A549 (cell line): ENCODE results near the gene PITPNC1. TPM values are rescaled to one million over a fixed set of nuclear protein-coding genes. Genes with fewer than 3 reads are reported as not detected.

ENCODE experiments used
- ATAC-seq, 2 experiments: fragments of 200-7000 bp in 1 of 2; fragments of >200 bp in 1 of 2; cut with Nextera tagmentation in 1 of 2; cut with Tn5 transposase in 1 of 2; 3 replicates each; pipeline versions ENCODE4 v1.8.0 to v1.9.1; 2018 to 2020; ENCODE audit warnings: mild to moderate bottlenecking in 1 of 2, moderate library complexity in 1 of 2
- CTCF ChIA-PET: fragments of 300-600 bp; sonication (Branson Sonifier 250); formaldehyde crosslinking; extraction: SDS; loops from one replicate; lab custom pipeline; 2021; ENCODE audit warnings: antibody characterized with exemption, inconsistent platforms; lab: Yijun Ruan, JAX
- POLR2A ChIA-PET: fragments of 350-600 bp; formaldehyde crosslinking; extraction: SDS; loops from one replicate; lab custom pipeline; 2021; ENCODE audit warnings: antibody characterized with exemption, inconsistent platforms; lab: Yijun Ruan, JAX
- DNase-seq, 2 experiments: peaks; one replicate each; pipeline versions ENCODE4 v3.0.0 to v3.0.0-alpha.2; 2011 to 2016; ENCODE audit warnings: low read depth in 1 of 2, low spot score in 1 of 2
- FAIRE-seq: peaks from 2 replicates; lab custom pipeline; 2011; peaks lifted over from hg19 to GRCh38; lab: Jason Lieb, UNC
- H3K27ac ChIP-seq, 2 experiments: fragments of >200 bp; sonication (Bioruptor Twin); formaldehyde crosslinking; 3 replicates each; pipeline ENCODE4 v1.5.1; 2016 to 2017
- H3K4me1 ChIP-seq: fragments of >200 bp; sonication (Bioruptor Twin); formaldehyde crosslinking; 3 replicates; pipeline ENCODE4 v1.6.1; 2016
- H3K4me2 ChIP-seq: fragments of >200 bp; sonication (Bioruptor Twin); formaldehyde crosslinking; 3 replicates; pipeline ENCODE4 v1.6.1; 2016
- H3K4me3 ChIP-seq: fragments of >200 bp; sonication (Bioruptor Twin); formaldehyde crosslinking; 3 replicates; pipeline ENCODE4 v1.5.1; 2016
- H3K9me3 ChIP-seq: fragments of >200 bp; sonication (Bioruptor Twin); formaldehyde crosslinking; 3 replicates; pipeline ENCODE4 v1.6.1; 2016
- CHD4 ChIP-seq: fragments of 200-600 bp; sonication (generic); IDR thresholded peaks from 2 replicates; pipeline ENCODE4 v1.6.1; 2016; ENCODE audit warnings: antibody characterized with exemption, mild to moderate bottlenecking, borderline replicate concordance
- EHF ChIP-seq: fragments of 250-450 bp; sonication (Bioruptor Pico); IDR thresholded peaks from 2 replicates; pipeline ENCODE4 v1.5.0; 2020; ENCODE audit warnings: mild to moderate bottlenecking
- FOSB ChIP-seq: fragments of 250-450 bp; sonication (Bioruptor Pico); IDR thresholded peaks from 2 replicates; pipeline ENCODE4 v1.5.0; 2020; ENCODE audit warnings: mild to moderate bottlenecking, moderate library complexity
- FOXS1 ChIP-seq: fragments of 250-450 bp; sonication (Bioruptor Pico); IDR thresholded peaks from 2 replicates; pipeline ENCODE4 v1.5.0; 2020; ENCODE audit warnings: mild to moderate bottlenecking, moderate library complexity
- GATA3 ChIP-seq: IDR thresholded peaks from 2 replicates; pipeline ENCODE4 v1.6.1; 2012; ENCODE audit warnings: borderline replicate concordance
- HDAC2 ChIP-seq: fragments of 200-600 bp; sonication (generic); IDR thresholded peaks from 2 replicates; pipeline ENCODE4 v1.6.1; 2016
- HOXB13 ChIP-seq: fragments of 250-450 bp; sonication (Bioruptor Pico); IDR thresholded peaks from 2 replicates; pipeline ENCODE4 v1.5.0; 2020; ENCODE audit warnings: low read depth, mild to moderate bottlenecking, moderate library complexity
- MAFK ChIP-seq: fragments of 450-650 bp; IDR thresholded peaks from 2 replicates; pipeline ENCODE4 v1.6.1; 2014; ENCODE audit not compliant: partially characterized antibody
- NFE2L2 ChIP-seq: fragments of 150-350 bp; conservative IDR thresholded peaks from 2 replicates; pipeline ENCODE4 v1.6.1; 2014; ENCODE audit warnings: low read length
- POLR2A ChIP-seq: IDR thresholded peaks from 2 replicates; pipeline ENCODE4 v1.6.1; 2012; ENCODE audit warnings: mild to moderate bottlenecking, low read length
- RAD21 ChIP-seq, 2 experiments: fragments of >200 bp in 1 of 2; sonication (Bioruptor Twin) in 1 of 2; formaldehyde crosslinking in 1 of 2; IDR thresholded peaks in 1 of 2; conservative IDR thresholded peaks in 1 of 2; 2 replicates in 1 of 2; 3 replicates in 1 of 2; pipeline ENCODE4 v1.6.1; 2012 to 2018; ENCODE audit warnings: inconsistent platforms in 1 of 2
- RARB ChIP-seq: fragments of 250-450 bp; sonication (Bioruptor Pico); IDR thresholded peaks from 2 replicates; pipeline ENCODE4 v1.8.0; 2021; ENCODE audit warnings: mild to moderate bottlenecking, moderate library complexity
- SMC3 ChIP-seq: fragments of >200 bp; sonication (Bioruptor Twin); formaldehyde crosslinking; IDR thresholded peaks from 3 replicates; pipeline ENCODE4 v1.6.1; 2018; ENCODE audit warnings: inconsistent platforms
- TFCP2L1 ChIP-seq: fragments of 250-450 bp; sonication (Bioruptor Pico); IDR thresholded peaks from 2 replicates; pipeline ENCODE4 v1.5.0; 2021; ENCODE audit warnings: mild to moderate bottlenecking
- ZFP36 ChIP-seq: fragments of 450-650 bp; IDR thresholded peaks from 2 replicates; pipeline ENCODE4 v1.6.1; 2014; ENCODE audit warnings: borderline replicate concordance; ENCODE audit not compliant: partially characterized antibody
- WGBS: methylation state at CpG from one replicate; pipeline ENCODE4 v1.1.6; 2017; ENCODE audit errors: missing lambda C conversion rate; 5-methylcytosine and 5-hydroxymethylcytosine counted together
- polyA plus RNA-seq, 4 experiments: library from polyadenylated mRNA; depleted of rRNA in 3 of 4; stranded (reverse); fragments of >200 nt; fragmentation: RNase III in 1 of 4; extraction: RNeasy Plus Mini Kit Qiagen cat#74134 plus additional on column Dnase treatment in 1 of 4; gene quantifications; 2 replicates in 3 of 4; 3 replicates in 1 of 4; pipeline ENCODE4 v1.2.3, GENCODE V29; 2011 to 2017
- TF ChIP-seq, protein P1 (sequence below): fragments of 250-450 bp; sonication (Bioruptor Pico); IDR thresholded peaks from 2 replicates; pipeline ENCODE4 v1.5.0; 2021; ENCODE audit warnings: mild to moderate bottlenecking, moderate library complexity, borderline replicate concordance
- TF ChIP-seq, protein P2 (sequence below): fragments of 250-450 bp; sonication (Bioruptor Pico); IDR thresholded peaks from 2 replicates; pipeline ENCODE4 v1.5.0; 2020; ENCODE audit warnings: low read depth, mild to moderate bottlenecking, moderate library complexity
- TF ChIP-seq, protein P3 (sequence below): fragments of 450-650 bp; IDR thresholded peaks from 2 replicates; pipeline ENCODE4 v1.6.1; 2014; ENCODE audit warnings: antibody characterized with exemption
- TF ChIP-seq, protein P4 (sequence below): fragments of 150-350 bp; IDR thresholded peaks from 2 replicates; pipeline ENCODE4 v1.6.1; 2014; ENCODE audit warnings: low read depth, mild to moderate bottlenecking, low read length
- TF ChIP-seq, protein P5 (sequence below): fragments of >200 bp; sonication (Bioruptor Twin); formaldehyde crosslinking; IDR thresholded peaks from 3 replicates; pipeline ENCODE4 v1.6.1; 2016
- TF ChIP-seq, protein P6 (sequence below): fragments of 200-600 bp; sonication (generic); IDR thresholded peaks from 2 replicates; pipeline ENCODE4 v1.6.1; 2016; ENCODE audit warnings: antibody characterized with exemption, mild to moderate bottlenecking, moderate library complexity

PITPNC1 gene
- polyA plus RNA-seq, 2 of the 4 experiments (the other 2 are of a cell fraction), result 3.7 to 11.2 TPM

DNA sequence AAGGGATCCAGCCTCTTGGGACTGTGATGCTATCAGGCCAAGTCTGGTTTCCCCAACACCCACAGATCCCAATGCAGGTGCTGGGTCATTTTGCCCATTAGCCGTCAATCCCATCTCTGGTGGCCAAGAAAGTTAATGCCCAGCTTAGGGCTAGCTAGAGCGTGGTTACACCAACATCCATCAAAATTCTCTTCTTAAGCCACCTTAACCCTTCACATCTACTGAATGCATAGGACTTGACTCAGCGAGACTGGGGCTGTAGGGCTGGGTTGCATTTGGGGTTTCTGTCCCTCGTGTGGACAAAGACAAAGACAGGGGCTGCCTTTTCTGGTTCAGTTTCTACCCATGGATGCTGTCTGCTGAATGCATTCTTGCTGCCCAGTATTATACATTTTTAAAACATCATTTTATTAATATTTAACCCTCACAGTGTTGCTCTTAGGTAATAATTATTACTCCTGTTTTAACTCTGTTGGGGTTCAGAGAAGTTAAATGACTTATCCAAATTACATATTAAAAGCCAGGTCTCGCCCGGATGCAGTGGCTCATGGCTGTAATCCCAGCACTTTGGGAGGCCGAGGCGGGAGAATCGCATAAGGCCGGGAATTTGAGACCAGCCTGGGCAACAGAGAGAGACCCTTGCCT, 199.5 kb downstream of the PITPNC1 start:
- no peaks in the 10 kb centered on the region for H3K4me1 ChIP-seq
- H3K4me2 ChIP-seq, result no peak overlapping the region
- no peak for DNase-seq
- no peak for FAIRE-seq
- TF ChIP-seq HOXB13 (CRISPR knock-in tag), result no peak
- TF ChIP-seq, protein P1, sequence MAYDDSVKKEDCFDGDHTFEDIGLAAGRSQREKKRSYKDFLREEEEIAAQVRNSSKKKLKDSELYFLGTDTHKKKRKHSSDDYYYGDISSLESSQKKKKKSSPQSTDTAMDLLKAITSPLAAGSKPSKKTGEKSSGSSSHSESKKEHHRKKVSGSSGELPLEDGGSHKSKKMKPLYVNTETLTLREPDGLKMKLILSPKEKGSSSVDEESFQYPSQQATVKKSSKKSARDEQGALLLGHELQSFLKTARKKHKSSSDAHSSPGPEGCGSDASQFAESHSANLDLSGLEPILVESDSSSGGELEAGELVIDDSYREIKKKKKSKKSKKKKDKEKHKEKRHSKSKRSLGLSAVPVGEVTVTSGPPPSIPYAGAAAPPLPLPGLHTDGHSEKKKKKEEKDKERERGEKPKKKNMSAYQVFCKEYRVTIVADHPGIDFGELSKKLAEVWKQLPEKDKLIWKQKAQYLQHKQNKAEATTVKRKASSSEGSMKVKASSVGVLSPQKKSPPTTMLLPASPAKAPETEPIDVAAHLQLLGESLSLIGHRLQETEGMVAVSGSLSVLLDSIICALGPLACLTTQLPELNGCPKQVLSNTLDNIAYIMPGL, result no peak
- TF ChIP-seq FOSB (CRISPR knock-in tag), result no peak
- no peak for TF ChIP-seq EHF
- TF ChIP-seq SMC3, result no peak
- TF ChIP-seq FOXS1, result no peak
- no peak for TF ChIP-seq NFE2L2
- TF ChIP-seq, protein P2, sequence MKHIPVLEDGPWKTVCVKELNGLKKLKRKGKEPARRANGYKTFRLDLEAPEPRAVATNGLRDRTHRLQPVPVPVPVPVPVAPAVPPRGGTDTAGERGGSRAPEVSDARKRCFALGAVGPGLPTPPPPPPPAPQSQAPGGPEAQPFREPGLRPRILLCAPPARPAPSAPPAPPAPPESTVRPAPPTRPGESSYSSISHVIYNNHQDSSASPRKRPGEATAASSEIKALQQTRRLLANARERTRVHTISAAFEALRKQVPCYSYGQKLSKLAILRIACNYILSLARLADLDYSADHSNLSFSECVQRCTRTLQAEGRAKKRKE (CRISPR knock-in tag), result no peak
- TF ChIP-seq RARB (CRISPR knock-in tag), result no peak
- TF ChIP-seq MAFK, result no peak
- no peak for TF ChIP-seq TFCP2L1 (CRISPR knock-in tag)
- no peak for TF ChIP-seq POLR2A
- TF ChIP-seq, protein P3, sequence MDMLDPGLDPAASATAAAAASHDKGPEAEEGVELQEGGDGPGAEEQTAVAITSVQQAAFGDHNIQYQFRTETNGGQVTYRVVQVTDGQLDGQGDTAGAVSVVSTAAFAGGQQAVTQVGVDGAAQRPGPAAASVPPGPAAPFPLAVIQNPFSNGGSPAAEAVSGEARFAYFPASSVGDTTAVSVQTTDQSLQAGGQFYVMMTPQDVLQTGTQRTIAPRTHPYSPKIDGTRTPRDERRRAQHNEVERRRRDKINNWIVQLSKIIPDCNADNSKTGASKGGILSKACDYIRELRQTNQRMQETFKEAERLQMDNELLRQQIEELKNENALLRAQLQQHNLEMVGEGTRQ, result no peak
- TF ChIP-seq, protein P4, sequence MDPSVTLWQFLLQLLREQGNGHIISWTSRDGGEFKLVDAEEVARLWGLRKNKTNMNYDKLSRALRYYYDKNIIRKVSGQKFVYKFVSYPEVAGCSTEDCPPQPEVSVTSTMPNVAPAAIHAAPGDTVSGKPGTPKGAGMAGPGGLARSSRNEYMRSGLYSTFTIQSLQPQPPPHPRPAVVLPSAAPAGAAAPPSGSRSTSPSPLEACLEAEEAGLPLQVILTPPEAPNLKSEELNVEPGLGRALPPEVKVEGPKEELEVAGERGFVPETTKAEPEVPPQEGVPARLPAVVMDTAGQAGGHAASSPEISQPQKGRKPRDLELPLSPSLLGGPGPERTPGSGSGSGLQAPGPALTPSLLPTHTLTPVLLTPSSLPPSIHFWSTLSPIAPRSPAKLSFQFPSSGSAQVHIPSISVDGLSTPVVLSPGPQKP, result no peak
- no peak for TF ChIP-seq ZFP36
- TF ChIP-seq, all 56 proteins: peak for 0
- no peak overlapping the region for H3K27ac ChIP-seq
- 86% methylated on average over 10 of the region's 10 CpGs for WGBS
- CTCF ChIA-PET, result interaction anchor here (1.0 to 2.7 kb wide), 3 partner anchors 9 to 26 kb away, joined by 3 to 7 read pairs (median 3); no protein-coding TSS in a partner anchor
- POLR2A ChIA-PET, result no interaction called here
- no peak overlapping the region for H3K4me3 ChIP-seq
- no peak for ATAC-seq
- no peaks in the 10 kb centered on the region for H3K9me3 ChIP-seq

DNA sequence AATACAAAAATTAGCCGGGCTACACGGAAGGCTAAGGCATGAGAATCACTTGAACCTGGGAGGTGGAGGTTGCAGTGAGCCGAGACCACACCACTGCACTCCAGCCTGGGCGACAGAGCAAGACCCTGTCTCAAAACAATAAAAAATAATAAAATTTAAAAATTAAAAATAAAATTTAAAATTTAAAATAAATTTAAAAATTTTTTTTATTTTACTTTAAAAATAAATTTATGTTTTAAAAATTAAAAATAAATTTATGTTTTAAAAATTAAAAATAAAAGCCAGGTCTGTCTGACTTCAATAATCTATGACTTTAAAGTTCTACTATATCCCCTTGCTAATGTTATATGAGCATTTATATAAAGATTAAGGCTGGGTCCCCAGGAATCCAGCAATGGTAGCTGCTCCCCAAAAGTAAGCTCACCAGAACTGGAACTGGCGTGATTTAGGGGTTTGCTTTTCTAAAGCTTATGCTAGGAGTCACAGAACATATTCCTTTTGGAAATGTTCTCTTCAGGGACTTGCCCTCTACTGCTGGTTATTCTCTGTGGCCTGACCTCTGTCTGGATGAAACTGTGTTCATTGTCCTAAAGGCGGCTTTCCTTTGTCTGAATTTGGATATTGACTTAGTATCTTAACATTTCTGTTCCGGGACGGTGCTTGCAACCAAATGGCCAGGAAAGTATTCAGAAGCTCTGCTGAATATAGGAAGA, 200.5 kb downstream of the PITPNC1 start:
- POLR2A ChIA-PET, result no interaction called here
- no peak overlapping the region for H3K27ac ChIP-seq
- ATAC-seq, result no peak
- no peak for TF ChIP-seq NFE2L2
- no peak for TF ChIP-seq CHD4
- no peak for TF ChIP-seq HDAC2
- TF ChIP-seq, protein P5, sequence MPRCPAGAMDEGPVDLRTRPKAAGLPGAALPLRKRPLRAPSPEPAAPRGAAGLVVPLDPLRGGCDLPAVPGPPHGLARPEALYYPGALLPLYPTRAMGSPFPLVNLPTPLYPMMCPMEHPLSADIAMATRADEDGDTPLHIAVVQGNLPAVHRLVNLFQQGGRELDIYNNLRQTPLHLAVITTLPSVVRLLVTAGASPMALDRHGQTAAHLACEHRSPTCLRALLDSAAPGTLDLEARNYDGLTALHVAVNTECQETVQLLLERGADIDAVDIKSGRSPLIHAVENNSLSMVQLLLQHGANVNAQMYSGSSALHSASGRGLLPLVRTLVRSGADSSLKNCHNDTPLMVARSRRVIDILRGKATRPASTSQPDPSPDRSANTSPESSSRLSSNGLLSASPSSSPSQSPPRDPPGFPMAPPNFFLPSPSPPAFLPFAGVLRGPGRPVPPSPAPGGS, result no peak
- no peak for TF ChIP-seq GATA3
- TF ChIP-seq, protein P6, sequence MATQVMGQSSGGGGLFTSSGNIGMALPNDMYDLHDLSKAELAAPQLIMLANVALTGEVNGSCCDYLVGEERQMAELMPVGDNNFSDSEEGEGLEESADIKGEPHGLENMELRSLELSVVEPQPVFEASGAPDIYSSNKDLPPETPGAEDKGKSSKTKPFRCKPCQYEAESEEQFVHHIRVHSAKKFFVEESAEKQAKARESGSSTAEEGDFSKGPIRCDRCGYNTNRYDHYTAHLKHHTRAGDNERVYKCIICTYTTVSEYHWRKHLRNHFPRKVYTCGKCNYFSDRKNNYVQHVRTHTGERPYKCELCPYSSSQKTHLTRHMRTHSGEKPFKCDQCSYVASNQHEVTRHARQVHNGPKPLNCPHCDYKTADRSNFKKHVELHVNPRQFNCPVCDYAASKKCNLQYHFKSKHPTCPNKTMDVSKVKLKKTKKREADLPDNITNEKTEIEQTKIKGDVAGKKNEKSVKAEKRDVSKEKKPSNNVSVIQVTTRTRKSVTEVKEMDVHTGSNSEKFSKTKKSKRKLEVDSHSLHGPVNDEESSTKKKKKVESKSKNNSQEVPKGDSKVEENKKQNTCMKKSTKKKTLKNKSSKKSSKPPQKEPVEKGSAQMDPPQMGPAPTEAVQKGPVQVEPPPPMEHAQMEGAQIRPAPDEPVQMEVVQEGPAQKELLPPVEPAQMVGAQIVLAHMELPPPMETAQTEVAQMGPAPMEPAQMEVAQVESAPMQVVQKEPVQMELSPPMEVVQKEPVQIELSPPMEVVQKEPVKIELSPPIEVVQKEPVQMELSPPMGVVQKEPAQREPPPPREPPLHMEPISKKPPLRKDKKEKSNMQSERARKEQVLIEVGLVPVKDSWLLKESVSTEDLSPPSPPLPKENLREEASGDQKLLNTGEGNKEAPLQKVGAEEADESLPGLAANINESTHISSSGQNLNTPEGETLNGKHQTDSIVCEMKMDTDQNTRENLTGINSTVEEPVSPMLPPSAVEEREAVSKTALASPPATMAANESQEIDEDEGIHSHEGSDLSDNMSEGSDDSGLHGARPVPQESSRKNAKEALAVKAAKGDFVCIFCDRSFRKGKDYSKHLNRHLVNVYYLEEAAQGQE, result no peak
- TF ChIP-seq MAFK, result no peak
- TF ChIP-seq HOXB13 (CRISPR knock-in tag), result no peak
- no peak for TF ChIP-seq RAD21 (conservative IDR thresholded peaks at IDR 0.05 in 1 of 2, IDR thresholded peaks at IDR 0.05 in 1 of 2)
- no peak for DNase-seq
- CTCF ChIA-PET, result no interaction called here
- FAIRE-seq, result no peak
- H3K4me1 ChIP-seq, result no peaks in the 10 kb centered on the region
- H3K9me3 ChIP-seq, result no peaks in the 10 kb centered on the region
- H3K4me3 ChIP-seq, result no peak overlapping the region
- no peak overlapping the region for H3K4me2 ChIP-seq
- 88% methylated on average over 8 of the region's 8 CpGs for WGBS
